Thoracic aorta endothelial cell (primary cell): ENCODE results near the gene IL33. TPM values are rescaled to one million over a fixed set of nuclear protein-coding genes. Genes with fewer than 3 reads are reported as not detected.

Experiments used
- total RNA-seq: library from RNA; depleted of rRNA; stranded (reverse); fragments of >200 nt; gene quantifications from 2 replicates; pipeline ENCODE4 v1.2.3, GENCODE V29; 2012

IL33 gene, protein sequence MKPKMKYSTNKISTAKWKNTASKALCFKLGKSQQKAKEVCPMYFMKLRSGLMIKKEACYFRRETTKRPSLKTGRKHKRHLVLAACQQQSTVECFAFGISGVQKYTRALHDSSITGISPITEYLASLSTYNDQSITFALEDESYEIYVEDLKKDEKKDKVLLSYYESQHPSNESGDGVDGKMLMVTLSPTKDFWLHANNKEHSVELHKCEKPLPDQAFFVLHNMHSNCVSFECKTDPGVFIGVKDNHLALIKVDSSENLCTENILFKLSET
- total RNA-seq = 8.2 and 45.9 TPM in 2 replicates

DNA sequence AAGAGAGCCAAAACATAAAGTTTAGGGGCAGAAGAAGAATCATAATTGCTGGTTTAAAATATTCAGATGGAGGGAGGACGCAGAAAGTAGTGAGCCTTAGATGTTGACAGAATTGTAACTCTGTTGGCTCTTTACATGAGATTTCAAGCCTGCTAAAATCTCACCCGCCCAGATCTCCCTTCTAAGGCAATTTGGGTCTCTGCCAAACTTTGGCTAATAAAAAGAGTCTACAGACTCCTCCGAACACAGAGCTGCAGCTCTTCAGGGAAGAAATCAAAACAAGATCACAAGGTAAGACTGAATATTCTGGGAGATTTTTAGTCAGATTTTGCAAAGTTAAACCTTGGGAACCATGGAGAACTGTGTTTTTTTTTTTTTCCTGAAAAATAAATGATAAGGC is at the start of gene IL33:
IL33 (plus strand) TSS at position 246 of the 400 bp plus-strand sequence. CDS start 25,888 bp downstream, outside the sequence.

Other genes starting within 250 kb of the IL33 start
- 56.1 and 57.1 TPM in 2 replicates for gene RANBP6, start 200.2 kb upstream of the IL33 start, total RNA-seq
- gene TPD52L3, start 112.6 kb downstream of the IL33 start, total RNA-seq = not detected in 2 replicates
- gene UHRF2, start 197.4 kb downstream of the IL33 start, total RNA-seq = 168 and 174 TPM in 2 replicates